KMS-11 (cell line): ENCODE measurements around the gene GATA5.

Source experiments
- H2AFZ ChIP-seq: fragments of 200-600 bp; sonication (generic); 2 replicates; pipeline ENCODE4 v1.6.1; 2016; ENCODE audit warnings: antibody characterized with exemption, mixed run types, low read depth
- H3K27ac ChIP-seq: fragments of 200-600 bp; sonication (generic); 2 replicates; pipeline ENCODE4 v1.6.1; 2016; ENCODE audit warnings: mild to moderate bottlenecking, mixed run types
- H3K27me3 ChIP-seq: fragments of 200-600 bp; sonication (generic); 2 replicates; pipeline ENCODE4 v1.6.1; 2017; ENCODE audit warnings: mild to moderate bottlenecking, low read depth, mixed run types, moderate library complexity; ENCODE audit not compliant: insufficient read depth
- H3K36me3 ChIP-seq: fragments of 200-600 bp; sonication (generic); 2 replicates; pipeline ENCODE4 v1.6.1; 2017; ENCODE audit warnings: mild to moderate bottlenecking, mixed run types; ENCODE audit not compliant: insufficient read depth
- H3K4me1 ChIP-seq: fragments of 200-600 bp; sonication (generic); 2 replicates; pipeline ENCODE4 v1.6.1; 2016; ENCODE audit warnings: mild to moderate bottlenecking, low read depth, mixed run types; ENCODE audit not compliant: poor library complexity, severe bottlenecking
- H3K4me2 ChIP-seq: fragments of 200-600 bp; sonication (generic); 2 replicates; pipeline ENCODE4 v1.7.0; 2016; ENCODE audit warnings: mild to moderate bottlenecking, mixed run types
- H3K4me3 ChIP-seq: fragments of 200-600 bp; sonication (generic); IDR thresholded peaks from 2 replicates; pipeline ENCODE4 v1.6.1; 2017; ENCODE audit warnings: low read depth, low read length, mixed read lengths; ENCODE audit not compliant: insufficient read depth
- H3K79me2 ChIP-seq: fragments of 200-600 bp; sonication (generic); 2 replicates; pipeline ENCODE4 v1.6.1; 2016; ENCODE audit warnings: low read depth, mixed run types; ENCODE audit not compliant: insufficient read depth
- H3K9ac ChIP-seq: fragments of 200-600 bp; sonication (generic); 2 replicates; pipeline ENCODE4 v1.6.1; 2016; ENCODE audit warnings: mild to moderate bottlenecking, mixed run types
- H4K20me1 ChIP-seq: fragments of 200-600 bp; sonication (generic); 2 replicates; pipeline ENCODE4 v1.6.1; 2016; ENCODE audit warnings: mild to moderate bottlenecking, mixed run types; ENCODE audit not compliant: insufficient read depth
- TF ChIP-seq, protein P1 (sequence below): fragments of 200-600 bp; sonication (generic); conservative IDR thresholded peaks from 2 replicates; pipeline ENCODE4 v1.6.1; 2017; ENCODE audit warnings: low read depth, mild to moderate bottlenecking, antibody characterized with exemption, low read length, moderate library complexity, mixed read lengths

The GATA5 gene

DNA sequence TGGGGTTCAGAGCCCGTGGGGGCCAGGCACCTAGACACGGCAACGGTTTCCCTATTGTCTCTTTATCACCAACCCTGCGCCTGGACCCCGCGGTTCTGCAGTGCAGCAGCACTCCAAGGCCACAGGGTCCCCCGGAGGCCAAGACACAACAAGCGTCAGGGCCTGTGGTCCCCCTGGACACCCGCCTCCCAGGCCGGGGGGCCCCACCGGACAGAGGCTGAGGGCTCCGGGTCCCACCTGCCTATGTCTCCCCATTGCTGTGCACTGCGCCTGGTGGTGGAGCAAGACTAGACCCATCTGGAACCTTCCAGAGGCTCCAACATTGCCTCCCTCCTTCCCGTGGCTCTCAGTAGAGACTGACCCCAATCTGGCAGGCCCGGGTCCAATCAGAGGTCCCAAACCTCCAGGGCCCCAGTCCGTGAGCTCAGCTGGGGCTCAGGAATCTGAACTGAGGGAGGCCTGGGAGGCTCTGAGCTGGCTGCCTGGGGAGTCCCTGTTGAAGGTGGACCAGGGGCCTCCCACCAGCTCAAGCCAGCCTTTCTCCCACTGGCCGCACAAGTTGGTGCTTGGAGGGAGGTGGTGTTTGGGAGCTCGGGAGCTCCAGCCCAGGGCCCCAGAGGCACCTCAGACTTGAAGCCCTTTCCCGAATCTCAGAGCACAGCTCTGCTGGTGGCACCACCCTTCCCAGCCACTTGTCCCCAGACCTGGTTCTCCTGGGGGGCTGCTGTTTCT is 8.8 kb downstream of the GATA5 start:
- Histone ChIP-seq H4K20me1 (no peaks in the 10 kb centered on the region), H3K27ac (no peak overlapping the region), H3K4me3 (no peak overlapping the region), H3K4me1 (no peaks in the 10 kb centered on the region), H2AFZ (no peak overlapping the region), H3K4me2 (no peak overlapping the region), H3K79me2 (no peaks in the 10 kb centered on the region), H3K27me3 (peaks cover 98% of the 10 kb centered on the region), H3K9ac (no peak overlapping the region), H3K36me3 (no peaks in the 10 kb centered on the region)
- TF ChIP-seq, protein P1, sequence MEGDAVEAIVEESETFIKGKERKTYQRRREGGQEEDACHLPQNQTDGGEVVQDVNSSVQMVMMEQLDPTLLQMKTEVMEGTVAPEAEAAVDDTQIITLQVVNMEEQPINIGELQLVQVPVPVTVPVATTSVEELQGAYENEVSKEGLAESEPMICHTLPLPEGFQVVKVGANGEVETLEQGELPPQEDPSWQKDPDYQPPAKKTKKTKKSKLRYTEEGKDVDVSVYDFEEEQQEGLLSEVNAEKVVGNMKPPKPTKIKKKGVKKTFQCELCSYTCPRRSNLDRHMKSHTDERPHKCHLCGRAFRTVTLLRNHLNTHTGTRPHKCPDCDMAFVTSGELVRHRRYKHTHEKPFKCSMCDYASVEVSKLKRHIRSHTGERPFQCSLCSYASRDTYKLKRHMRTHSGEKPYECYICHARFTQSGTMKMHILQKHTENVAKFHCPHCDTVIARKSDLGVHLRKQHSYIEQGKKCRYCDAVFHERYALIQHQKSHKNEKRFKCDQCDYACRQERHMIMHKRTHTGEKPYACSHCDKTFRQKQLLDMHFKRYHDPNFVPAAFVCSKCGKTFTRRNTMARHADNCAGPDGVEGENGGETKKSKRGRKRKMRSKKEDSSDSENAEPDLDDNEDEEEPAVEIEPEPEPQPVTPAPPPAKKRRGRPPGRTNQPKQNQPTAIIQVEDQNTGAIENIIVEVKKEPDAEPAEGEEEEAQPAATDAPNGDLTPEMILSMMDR = no peak

DNA sequence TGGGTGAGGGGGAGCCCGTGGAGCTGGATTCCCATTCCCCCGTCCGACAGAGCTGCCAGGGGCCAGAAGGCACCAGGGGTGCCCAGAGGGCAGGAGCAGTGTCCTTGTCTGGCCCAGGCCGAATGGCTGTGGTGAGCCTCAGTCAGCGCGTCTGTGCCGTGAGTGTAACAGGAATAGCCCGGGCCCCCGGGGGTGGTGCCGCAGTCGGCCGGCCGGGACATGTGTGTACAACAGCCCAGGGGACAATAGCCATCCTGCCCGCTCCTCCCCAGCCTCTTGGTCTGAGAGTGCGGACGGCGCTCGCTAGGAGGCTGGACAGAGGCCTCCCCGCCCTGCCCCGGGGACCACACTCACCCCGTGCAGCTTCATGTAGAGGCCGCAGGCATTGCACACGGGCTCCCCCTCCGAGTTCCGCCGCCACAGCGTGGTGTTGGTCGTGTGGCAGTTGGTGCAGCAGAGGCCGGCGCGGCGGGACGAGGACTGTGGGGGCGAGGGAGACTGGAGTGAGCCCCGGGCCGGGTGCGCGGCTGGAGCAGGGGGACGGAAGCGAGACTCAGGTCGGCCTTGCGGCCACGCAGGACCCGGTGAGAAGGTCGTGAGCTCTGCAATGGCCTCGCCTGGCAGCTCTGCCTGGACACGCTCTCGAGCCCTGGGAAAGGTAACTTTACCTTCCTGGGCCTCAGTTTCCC is 9.6 kb downstream of the GATA5 start:
- Histone ChIP-seq H3K4me2 (no peak overlapping the region), H3K27me3 (peaks cover 98% of the 10 kb centered on the region), H3K9ac (no peak overlapping the region), H3K79me2 (no peaks in the 10 kb centered on the region), H3K4me1 (no peaks in the 10 kb centered on the region), H4K20me1 (no peaks in the 10 kb centered on the region), H3K36me3 (no peaks in the 10 kb centered on the region), H3K27ac (no peak overlapping the region), H2AFZ (no peak overlapping the region), H3K4me3 (no peak overlapping the region)
- TF ChIP-seq, protein P1 = no peak

DNA sequence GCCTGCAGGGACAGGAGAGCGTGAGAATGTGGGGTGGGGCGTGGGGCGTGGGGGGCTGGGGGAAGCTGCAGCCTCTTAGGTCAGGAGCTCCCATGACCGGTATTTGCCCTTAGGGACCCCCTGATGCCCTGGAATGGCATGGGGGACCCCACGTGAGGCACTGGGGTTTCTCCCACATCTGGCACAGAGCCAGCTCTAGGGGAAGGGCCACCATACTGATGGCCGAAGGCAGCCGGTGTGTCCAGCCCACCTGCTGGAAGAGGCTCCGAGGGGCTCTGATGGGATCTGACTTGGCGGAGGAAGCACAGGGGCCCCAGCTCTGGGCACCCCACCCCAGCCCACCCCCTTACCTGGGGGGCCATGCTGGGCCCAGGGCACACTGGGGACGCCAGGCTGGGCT is 10.8 kb downstream of the GATA5 start:
- Histone ChIP-seq H2AFZ (no peak overlapping the region), H3K9ac (no peak overlapping the region), H3K27me3 (peaks cover 98% of the 10 kb centered on the region), H4K20me1 (no peaks in the 10 kb centered on the region), H3K27ac (no peak overlapping the region), H3K4me2 (no peak overlapping the region), H3K4me1 (no peaks in the 10 kb centered on the region), H3K79me2 (no peaks in the 10 kb centered on the region), H3K4me3 (no peak overlapping the region), H3K36me3 (no peaks in the 10 kb centered on the region)
- TF ChIP-seq, protein P1 = no peak

DNA sequence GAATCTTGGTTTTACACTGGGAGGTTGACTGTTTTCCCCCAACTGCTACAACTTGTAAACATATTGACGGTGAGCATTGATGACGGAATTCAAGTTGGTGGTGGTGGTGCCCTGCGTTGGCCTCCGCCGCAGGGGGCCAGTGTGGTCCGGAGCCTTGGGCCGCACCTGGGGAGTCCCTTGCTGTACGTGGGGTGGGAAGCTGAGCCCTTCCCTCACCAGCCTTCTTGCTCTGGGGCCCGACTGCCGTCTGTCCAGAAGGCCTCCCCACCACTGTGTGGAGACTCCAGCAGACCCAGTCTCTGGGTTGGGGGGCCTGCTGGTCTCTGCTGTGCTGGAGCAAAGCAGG is 11.4 kb downstream of the GATA5 start:
- H3K36me3 ChIP-seq = no peaks in the 10 kb centered on the region
- H3K4me1 ChIP-seq = no peaks in the 10 kb centered on the region
- H3K27ac ChIP-seq = no peak overlapping the region
- H3K4me2 ChIP-seq = no peak overlapping the region
- H3K27me3 ChIP-seq = peaks cover 98% of the 10 kb centered on the region
- no peak overlapping the region for H3K9ac ChIP-seq
- TF ChIP-seq, protein P1 = no peak
- H3K4me3 ChIP-seq = no peak overlapping the region
- no peaks in the 10 kb centered on the region for H4K20me1 ChIP-seq
- no peak overlapping the region for H2AFZ ChIP-seq
- no peaks in the 10 kb centered on the region for H3K79me2 ChIP-seq
